Heart left ventricle (tissue), 16 donors: ENCODE measurements around the gene MN1. TPM values are rescaled to one million over a fixed set of nuclear protein-coding genes. Genes with fewer than 3 reads are reported as not detected.
A peak's percentile ranks its signal among the peaks of the same experiment; 100 is the strongest.

Source experiments
- ATAC-seq, 4 donors: fragments of 200-7000 bp; cut with Tn5 transposase; one replicate each; pipeline ENCODE4 v1.9.1; 2020 to 2022; ENCODE audit warnings: moderate library complexity in 4 of 4, mild to moderate bottlenecking in 3 of 4, moderate number of reproducible peaks in 1 of 4
- DNase-seq, 5 donors: peaks; one replicate each; pipeline ENCODE4 v3.0.0-alpha.2; 2020
- H3K27ac ChIP-seq, 12 donors: fragments of 200-600 bp; sonication (generic) in 4 of 12; one replicate each; pipeline versions ENCODE4 v1.5.0 to v1.8.0; 2016 to 2022; ENCODE audit warnings: mild to moderate bottlenecking in 2 of 12
- H3K27me3 ChIP-seq, 9 donors: fragments of 200-600 bp; sonication (generic) in 2 of 9; one replicate each; pipeline versions ENCODE4 v1.5.1 to v1.8.0; 2016 to 2022; ENCODE audit warnings: mild to moderate bottlenecking in 3 of 9
- H3K36me3 ChIP-seq, 9 donors: fragments of 200-600 bp; sonication (generic) in 2 of 9; one replicate each; pipeline versions ENCODE4 v1.5.0 to v1.8.0; 2018 to 2022; ENCODE audit warnings: mild to moderate bottlenecking in 2 of 9
- H3K4me1 ChIP-seq, 12 donors: fragments of 200-600 bp; sonication (generic) in 4 of 12; one replicate each; pipeline versions ENCODE4 v1.5.0 to v1.8.0; 2016 to 2022; ENCODE audit warnings: mild to moderate bottlenecking in 3 of 12
- H3K4me3 ChIP-seq, 12 donors: fragments of 200-600 bp; sonication (generic) in 4 of 12; one replicate each; pipeline versions ENCODE4 v1.5.0 to v1.8.0; 2017 to 2022; ENCODE audit warnings: mild to moderate bottlenecking in 9 of 12, moderate library complexity in 4 of 12
- H3K9me3 ChIP-seq, 12 donors: fragments of 200-600 bp; sonication (generic) in 4 of 12; one replicate each; pipeline versions ENCODE4 v1.5.0 to v1.8.0; 2016 to 2022; ENCODE audit warnings: mild to moderate bottlenecking in 1 of 12
- CTCF ChIP-seq, 12 donors: fragments of 200-600 bp; sonication (generic) in 4 of 12; IDR thresholded peaks; one replicate each; pipeline versions ENCODE4 v1.5.0 to v1.8.0; 2018 to 2022; ENCODE audit warnings: antibody characterized with exemption in 12 of 12, mild to moderate bottlenecking in 5 of 12
- POLR2A ChIP-seq, 2 donors: fragments of 450-650 bp; IDR thresholded peaks; one replicate each; pipeline ENCODE4 v1.6.1; 2017; ENCODE audit warnings: antibody characterized with exemption in 2 of 2, mild to moderate bottlenecking in 2 of 2, moderate library complexity in 2 of 2
- WGBS, 4 donors: extraction: QIAGEN DNeasy Blood & Tissue Kit in 2 of 4; methylation state at CpG; one replicate each; pipeline versions ENCODE4 v1.1.5 to v1.1.7; 2013 to 2018; 5-methylcytosine and 5-hydroxymethylcytosine counted together
- intact Hi-C, 10 donors: fragments of 100-400 bp; cut with DNase I; formaldehyde crosslinking; loops; one replicate each; pipeline versions ENCODE4 v1.11.1 to v1.14.2; 2022
- polyA plus RNA-seq, 2 donors: library from polyadenylated mRNA; stranded (reverse); fragments of 200-250 nt; gene quantifications; one replicate each; pipeline ENCODE4 v1.2.3, GENCODE V29; 2013
- total RNA-seq, 9 donors: library from RNA; depleted of rRNA in 2 of 9; stranded (reverse); fragments of >200 nt in 2 of 9; fragmentation: NEBNext Ultra II Directional in 3 of 9; extraction: Animal tissue kit (Norgen Biotek cat#: 25700) in 3 of 9; gene quantifications; one replicate each; pipeline versions ENCODE4 v1.1.0 to v1.2.4, GENCODE V29; 2016 to 2023
- donor health status: ischemic (EF 13 %, LVEDD 7.1; RV severe dilation, severe dysfunction).
- donor health status: healthy with polysubstance abuse.
- donor health status: DM: no; HTN: yes; CAD: no.
- donor health status: DM: no; HTN: no; CAD: no.
- donor health status: ischemic (EF 25% LVEDD 6.9; RV normal size, moderate dysfunction).
- donor health status: ischemic (EF 25% LVEDD 5.7; RV mildly dilated, moderate dysfunction).
- donor health status: healthy.
- donor health status: DM: yes; HTN: yes; CAD: no.
- donor health status: ischemic (EF 35%, LVEDD 5.7; RV mildly dilated, moderate dysfunction).
- donor health status: nonischemic (EF 11% LVEDD 7.7; RV severe dilation, severe dysfunction).
- donor health status: DM: yes; HTN: yes; CAD: no.
- donor health status: PGD.
- donor health status: ischemic (EF 29% LVEDD 5.4; RV normal size, mild dysfunction).
- donor health status: nonischemic (EF 23%, LVEDD 6.1; RV moderate dilation, normal function).

Gene MN1
- total and polyA plus RNA-seq, 11 donors = 1.7 to 10.3 (median 4.9) TPM

GRCh38 chr22:27771637-27772036, 29.9 kb downstream of the MN1 start:
- intact Hi-C loops = no loop called here
- WGBS, 4 donors = 95 to 97% (median 96%) methylated on average over 5 of the region's 5 CpGs
- TF ChIP-seq POLR2A (IDR thresholded peaks at IDR 0.05) (no peak), CTCF (IDR thresholded peaks at IDR 0.05) (no peak)
- ATAC-seq (no peak), DNase-seq (no peak)
- peaks cover 0 to 3% (median 0%) of the 10 kb centered on the region in 9 donors for H3K36me3 ChIP-seq
- no peak overlapping the region for H3K4me3 ChIP-seq
- no peaks in the 10 kb centered on the region for H3K27me3 ChIP-seq
- no peaks in the 10 kb centered on the region for H3K9me3 ChIP-seq
- peaks cover 0 to 19% (median 11%) of the 10 kb centered on the region in 12 donors for H3K4me1 ChIP-seq
- no peak overlapping the region for H3K27ac ChIP-seq

- intact Hi-C loops = no loop called here
- Histone ChIP-seq H3K27me3 (no peaks in the 10 kb centered on the region), H3K4me3 (no peak overlapping the region), H3K27ac (no peak overlapping the region), H3K36me3 (peaks cover 0 to 20% (median 0%) of the 10 kb centered on the region in 9 donors), H3K4me1 (no peaks in the 10 kb centered on the region), H3K9me3 (no peaks in the 10 kb centered on the region)
- TF ChIP-seq CTCF (IDR thresholded peaks at IDR 0.05) (no peak), POLR2A (IDR thresholded peaks at IDR 0.05) (no peak)
- DNase-seq (no peak), ATAC-seq (no peak)
- WGBS, 4 donors = 86 to 96% (median 87%) methylated on average over 3 of the region's 3 CpGs
These were observed 32.5 kb downstream of the MN1 start for GRCh38 chr22:27769012-27769411.

GRCh38 chr22:27768027-27768653, 33.4 kb downstream of the MN1 start:
- TF ChIP-seq POLR2A (IDR thresholded peaks at IDR 0.05) = no peak
- no peak for TF ChIP-seq CTCF (IDR thresholded peaks at IDR 0.05)
- DNase-seq = peak in 1 of 5 donors; percentile 7
- peak in 1 of 4 donors; percentile 5 for ATAC-seq
- no peak overlapping the region for H3K27ac ChIP-seq
- H3K9me3 ChIP-seq = no peaks in the 10 kb centered on the region
- no peak overlapping the region for H3K4me3 ChIP-seq
- intact Hi-C loops = no loop called here
- H3K36me3 ChIP-seq = peaks cover 0 to 24% (median 0%) of the 10 kb centered on the region in 9 donors
- 68 to 92% (median 76%) methylated on average over 2 of the region's 2 CpGs for WGBS, 4 donors
- no peaks in the 10 kb centered on the region for H3K27me3 ChIP-seq
- H3K4me1 ChIP-seq = no peaks in the 10 kb centered on the region

GRCh38 chr22:27766679-27767078, 34.9 kb downstream of the MN1 start:
- intact Hi-C loops = no loop called here
- Histone ChIP-seq H3K27ac (no peak overlapping the region), H3K9me3 (no peaks in the 10 kb centered on the region), H3K4me3 (no peak overlapping the region), H3K4me1 (peaks cover 0 to 2% (median 0%) of the 10 kb centered on the region in 12 donors), H3K36me3 (peaks cover 0 to 24% (median 0%) of the 10 kb centered on the region in 9 donors), H3K27me3 (no peaks in the 10 kb centered on the region)
- TF ChIP-seq POLR2A (IDR thresholded peaks at IDR 0.05) (no peak), CTCF (IDR thresholded peaks at IDR 0.05) (no peak)
- no peak for ATAC-seq
- 95 to 97% (median 97%) methylated on average over 3 of the region's 3 CpGs for WGBS, 4 donors
- DNase-seq = peak in 1 of 5 donors; percentile 1
